T-cell (primary cell): Measurements from ENCODE around the gene TMEM74B. TPM values are rescaled to one million over a fixed set of nuclear protein-coding genes. Genes with fewer than 3 reads are reported as not detected.

Experiments
- ATAC-seq, 4 experiments: fragments of 200-7000 bp in 3 of 4; fragments of 150-1000 bp in 1 of 4; cut with Tn5 transposase; replicated peaks in 1 of 4; 1 replicate in 3 of 4; 2 replicates in 1 of 4; pipeline ENCODE4 v1.10.0; 2021; ENCODE audit warnings: moderate library complexity in 3 of 4, mild to moderate bottlenecking in 2 of 4, moderate number of reproducible peaks in 1 of 4
- CTCF ChIA-PET, 2 donors: fragments of 300-600 bp; sonication (Branson Sonifier 250); formaldehyde crosslinking; loops; one replicate each; lab custom pipeline; 2022; ENCODE audit warnings: antibody characterized with exemption in 2 of 2; lab: Charles Lee
- POLR2A ChIA-PET, 2 donors: fragments of 300-600 bp; sonication (Branson Sonifier 250); formaldehyde crosslinking; loops; one replicate each; lab custom pipeline; 2022; ENCODE audit warnings: antibody characterized with exemption in 2 of 2; lab: Charles Lee
- DNase-seq, 35 experiments: peaks; one replicate each; pipeline versions ENCODE4 v3.0.0 to v3.0.0-alpha.2; 2013 to 2023
- H3K27ac ChIP-seq: one replicate; pipeline ENCODE4 v1.5.1; 2013; ENCODE audit warnings: low read length
- H3K27me3 ChIP-seq, 2 experiments: replicated peaks in 1 of 2; 1 replicate in 1 of 2; 2 replicates in 1 of 2; pipeline versions ENCODE4 v1.6.1 to v1.7.0; 2013; ENCODE audit warnings: low read length in 1 of 2, mixed read lengths in 1 of 2; ENCODE audit not compliant: control insufficient read depth in 2 of 2, insufficient read depth in 2 of 2; ENCODE audit errors: extremely low read depth in 1 of 2
- H3K36me3 ChIP-seq, 2 donors: 1 replicate in 1 of 2; 2 replicates in 1 of 2; pipeline versions ENCODE4 v1.6.1 to v1.7.0; 2013; ENCODE audit warnings: low read length in 1 of 2; ENCODE audit not compliant: control insufficient read depth in 2 of 2, insufficient read depth in 1 of 2; ENCODE audit errors: extremely low read depth in 1 of 2
- H3K4me1 ChIP-seq, 2 experiments: 1 replicate in 1 of 2; 2 replicates in 1 of 2; pipeline versions ENCODE4 v1.6.1 to v1.7.0; 2013; ENCODE audit warnings: low read length in 2 of 2, mixed read lengths in 1 of 2; ENCODE audit not compliant: insufficient read depth in 2 of 2, control insufficient read depth in 1 of 2; ENCODE audit errors: extremely low read depth in 1 of 2
- H3K4me3 ChIP-seq, 2 donors: 1 replicate in 1 of 2; 2 replicates in 1 of 2; pipeline versions ENCODE4 v1.5.1 to v1.7.0; 2013; ENCODE audit warnings: mild to moderate bottlenecking in 2 of 2, low read length in 1 of 2, moderate library complexity in 1 of 2; ENCODE audit not compliant: control insufficient read depth in 1 of 2; ENCODE audit errors: extremely low read depth in 1 of 2
- H3K9me3 ChIP-seq: 2 replicates; pipeline ENCODE4 v1.7.0; 2013
- H3K27ac Mint-ChIP-seq, 2 donors: one replicate each; pipeline ENCODE4 v1.8.0; 2020 to 2021; ENCODE audit warnings: mild to moderate bottlenecking in 2 of 2, mixed read lengths in 2 of 2
- H3K27me3 Mint-ChIP-seq, 2 donors: one replicate each; pipeline ENCODE4 v1.8.0; 2021 to 2022; ENCODE audit warnings: mixed read lengths in 2 of 2
- H3K36me3 Mint-ChIP-seq: one replicate; pipeline ENCODE4 v1.8.0; 2021; ENCODE audit warnings: mixed read lengths
- H3K4me1 Mint-ChIP-seq, 3 donors: one replicate each; pipeline ENCODE4 v1.8.0; 2020 to 2022; ENCODE audit warnings: mixed read lengths in 3 of 3, mild to moderate bottlenecking in 1 of 3
- H3K4me3 Mint-ChIP-seq, 3 donors: one replicate each; pipeline ENCODE4 v1.8.0; 2020 to 2022; ENCODE audit warnings: mild to moderate bottlenecking in 3 of 3, mixed read lengths in 3 of 3, moderate library complexity in 3 of 3
- H3K9me3 Mint-ChIP-seq, 3 donors: one replicate each; pipeline ENCODE4 v1.8.0; 2020 to 2022; ENCODE audit warnings: mixed read lengths in 3 of 3
- WGBS: methylation state at CpG from one replicate; pipeline ENCODE4 v1.1.5; 2013; ENCODE audit warnings: missing lambda C conversion rate; ENCODE audit not compliant: insufficient coverage; 5-methylcytosine and 5-hydroxymethylcytosine counted together
- total RNA-seq, 35 experiments: library from RNA in 6 of 35; stranded (reverse) in 6 of 35; fragments of 120-200 nt in 1 of 35; gene quantifications; one replicate each; pipeline versions ENCODE4 v1.2.1 to v1.2.4 and lab custom pipeline; 2013 to 2026

TMEM74B gene
- total RNA-seq, 5 donors from 2014 or later (not counting 1 experiment from before 2014, with no cell fraction given) = 0.13 TPM; not detected in 4

DNA sequence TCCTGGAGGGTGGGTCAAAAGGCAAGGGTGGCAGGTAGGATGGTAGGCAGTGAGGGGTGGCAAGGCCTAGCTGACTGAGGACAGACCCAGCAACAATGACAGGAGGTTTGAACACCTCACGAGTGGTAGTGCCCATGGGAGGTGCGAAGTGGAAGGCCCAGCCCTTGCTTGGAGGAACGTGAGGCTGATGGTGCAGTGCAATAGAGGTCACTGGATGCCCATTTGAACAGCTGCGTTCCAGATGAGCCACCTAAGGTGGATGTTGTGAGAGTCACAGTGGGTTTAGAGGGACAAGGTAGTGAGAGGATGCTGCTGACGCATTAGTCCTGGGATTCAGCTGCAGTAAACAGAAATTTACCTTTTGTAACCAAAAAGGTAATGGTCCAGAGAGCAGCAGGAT, 15.6 kb downstream of the TMEM74B start:
- no peaks in the 10 kb centered on the region for H3K27me3 ChIP-seq
- POLR2A ChIA-PET = no interaction called here
- H3K36me3 ChIP-seq = peaks cover 21 to 88% of the 10 kb centered on the region in 2 donors
- no peaks in the 10 kb centered on the region for H3K4me1 ChIP-seq
- H3K4me1 Mint-ChIP-seq = no peaks in the 10 kb centered on the region
- H3K9me3 Mint-ChIP-seq = no peaks in the 10 kb centered on the region
- WGBS = 96% methylated on average over 5 of the region's 5 CpGs
- H3K36me3 Mint-ChIP-seq = peaks cover 90% of the 10 kb centered on the region
- ATAC-seq = no peak
- no peak overlapping the region for H3K27ac Mint-ChIP-seq
- H3K9me3 ChIP-seq = no peaks in the 10 kb centered on the region
- no peak overlapping the region for H3K4me3 Mint-ChIP-seq
- H3K27me3 Mint-ChIP-seq = no peaks in the 10 kb centered on the region
- no peak for DNase-seq
- no peak overlapping the region for H3K4me3 ChIP-seq
- CTCF ChIA-PET = no interaction called here
- H3K27ac ChIP-seq = no peak overlapping the region

DNA sequence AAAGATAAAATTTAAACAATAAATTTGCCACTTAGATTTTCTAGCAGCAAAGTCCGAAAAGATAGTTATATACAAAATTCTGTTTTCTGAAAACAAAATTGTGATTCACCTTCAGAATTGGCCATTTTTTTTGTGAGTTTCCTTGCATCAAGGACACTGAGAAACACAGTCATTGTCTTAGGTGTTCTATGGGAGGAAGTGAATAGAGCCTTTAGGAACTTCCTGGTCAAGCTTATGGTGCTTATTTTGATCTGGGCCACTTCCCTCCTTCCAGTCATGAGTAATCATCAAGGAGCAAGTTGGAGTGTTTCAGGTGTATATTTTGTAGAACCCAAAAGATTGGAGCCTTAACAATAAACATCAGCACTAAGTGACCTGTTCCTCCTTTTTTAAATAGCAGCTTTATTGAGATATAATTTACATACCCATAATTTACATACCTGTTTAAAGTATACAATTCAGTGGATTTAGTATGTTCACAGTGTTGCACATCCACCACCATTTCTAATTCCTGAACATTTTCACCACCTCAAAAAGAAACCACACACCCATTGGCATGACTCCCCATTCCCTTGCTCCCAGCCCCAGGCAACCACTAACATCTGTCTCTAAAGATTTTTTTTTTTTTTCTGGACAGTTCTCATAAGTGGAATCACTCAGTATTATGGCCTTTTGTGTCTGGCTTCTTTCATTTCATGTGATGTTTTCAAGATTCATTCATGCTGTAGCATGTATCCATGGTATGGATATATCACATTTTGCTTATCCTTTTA, 17.6 kb downstream of the TMEM74B start:
- H3K27me3 ChIP-seq = no peaks in the 10 kb centered on the region
- no peak for ATAC-seq
- peaks cover 82% of the 10 kb centered on the region for H3K36me3 Mint-ChIP-seq
- no peak overlapping the region for H3K4me3 ChIP-seq
- no peak overlapping the region for H3K27ac Mint-ChIP-seq
- peaks cover 19 to 86% of the 10 kb centered on the region in 2 donors for H3K36me3 ChIP-seq
- ChIA-PET POLR2A (interaction anchor here in 1 of 2 donors (0.6 kb wide), 1 partner anchor 373 kb away, joined by 3 read pairs; no protein-coding TSS in a partner anchor), CTCF (no interaction called here)
- no peaks in the 10 kb centered on the region for H3K4me1 Mint-ChIP-seq
- H3K4me3 Mint-ChIP-seq = no peak overlapping the region
- no peaks in the 10 kb centered on the region for H3K9me3 ChIP-seq
- H3K4me1 ChIP-seq = no peaks in the 10 kb centered on the region
- H3K9me3 Mint-ChIP-seq = no peaks in the 10 kb centered on the region
- H3K27me3 Mint-ChIP-seq = no peaks in the 10 kb centered on the region
- DNase-seq = no peak
- no CpG with 5 or more reads among the region's 1 CpG for WGBS
- H3K27ac ChIP-seq = no peak overlapping the region

DNA sequence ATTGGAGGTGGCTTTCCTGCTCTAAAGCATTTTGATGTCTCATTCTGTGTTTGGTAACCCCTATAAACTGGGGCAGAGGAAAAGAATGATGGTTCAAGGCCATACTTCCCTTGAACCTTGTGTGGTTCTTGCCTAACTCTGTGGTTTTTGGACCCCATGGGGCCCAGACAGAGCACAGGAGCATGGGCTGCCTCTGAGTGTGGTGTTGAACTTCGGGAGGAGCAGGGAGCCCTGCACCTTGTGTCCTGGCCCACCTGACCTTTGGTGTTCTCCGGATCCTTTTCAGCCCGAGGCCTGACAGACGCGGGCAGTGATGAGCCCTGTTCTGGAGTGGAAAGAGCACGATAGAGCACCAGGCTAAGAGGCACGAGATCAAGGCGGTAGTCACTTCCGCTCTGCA, 18.8 kb downstream of the TMEM74B start:
- POLR2A ChIA-PET = no interaction called here
- DNase-seq (no peak), ATAC-seq (no peak)
- peaks cover 24 to 84% of the 10 kb centered on the region in 2 donors for H3K36me3 ChIP-seq
- no peak overlapping the region for H3K4me3 ChIP-seq
- H3K27me3 Mint-ChIP-seq = no peaks in the 10 kb centered on the region
- no peaks in the 10 kb centered on the region for H3K4me1 ChIP-seq
- CTCF ChIA-PET = interaction anchor here in 1 of 2 donors (0.6 kb wide), 1 partner anchor 25 kb away, joined by 3 read pairs; no protein-coding TSS in a partner anchor
- peaks cover 80% of the 10 kb centered on the region for H3K36me3 Mint-ChIP-seq
- no peaks in the 10 kb centered on the region for H3K9me3 Mint-ChIP-seq
- H3K4me3 Mint-ChIP-seq = no peak overlapping the region
- H3K9me3 ChIP-seq = no peaks in the 10 kb centered on the region
- 98% methylated on average over 6 of the region's 9 CpGs for WGBS
- no peaks in the 10 kb centered on the region for H3K27me3 ChIP-seq
- no peak overlapping the region for H3K27ac ChIP-seq
- no peaks in the 10 kb centered on the region for H3K4me1 Mint-ChIP-seq
- no peak overlapping the region for H3K27ac Mint-ChIP-seq

DNA sequence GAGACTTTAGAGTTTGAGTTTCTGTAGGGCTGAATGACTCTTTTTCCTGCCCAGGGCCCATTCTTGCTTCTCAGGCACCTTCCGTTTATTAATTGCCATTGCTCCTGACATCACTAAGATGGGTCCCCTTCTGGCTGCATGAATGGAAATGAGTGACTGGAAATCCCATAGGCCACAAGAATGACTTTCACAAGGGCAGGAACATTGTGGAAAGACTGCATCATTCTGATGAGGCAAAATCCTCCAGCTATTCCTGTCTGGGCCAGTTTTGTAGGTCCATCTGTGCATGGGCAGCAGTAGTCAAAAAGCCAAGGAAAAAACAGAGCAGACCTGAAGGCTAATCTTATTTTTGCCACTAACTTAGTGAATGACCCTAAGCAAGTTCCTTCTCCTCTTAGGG, 19.3 kb downstream of the TMEM74B start:
- DNase-seq (no peak), ATAC-seq (no peak)
- Histone ChIP-seq H3K27ac (no peak overlapping the region), H3K9me3 (no peaks in the 10 kb centered on the region), H3K36me3 (peaks cover 24 to 84% of the 10 kb centered on the region in 2 donors), H3K4me3 (no peak overlapping the region), H3K27me3 (no peaks in the 10 kb centered on the region), H3K4me1 (no peaks in the 10 kb centered on the region)
- CTCF ChIA-PET = interaction anchor here in 1 of 2 donors (0.6 kb wide), 1 partner anchor 25 kb away, joined by 3 read pairs; no protein-coding TSS in a partner anchor
- Mint-ChIP-seq H3K4me1 (no peaks in the 10 kb centered on the region), H3K36me3 (peaks cover 80% of the 10 kb centered on the region), H3K27me3 (no peaks in the 10 kb centered on the region), H3K27ac (no peak overlapping the region), H3K4me3 (no peak overlapping the region), H3K9me3 (no peaks in the 10 kb centered on the region)
- WGBS = no CpG with 5 or more reads among the region's 1 CpG
- POLR2A ChIA-PET = interaction anchor here in 1 of 2 donors (0.6 kb wide), 1 partner anchor 45 kb away, joined by 3 read pairs; no protein-coding TSS in a partner anchor

DNA sequence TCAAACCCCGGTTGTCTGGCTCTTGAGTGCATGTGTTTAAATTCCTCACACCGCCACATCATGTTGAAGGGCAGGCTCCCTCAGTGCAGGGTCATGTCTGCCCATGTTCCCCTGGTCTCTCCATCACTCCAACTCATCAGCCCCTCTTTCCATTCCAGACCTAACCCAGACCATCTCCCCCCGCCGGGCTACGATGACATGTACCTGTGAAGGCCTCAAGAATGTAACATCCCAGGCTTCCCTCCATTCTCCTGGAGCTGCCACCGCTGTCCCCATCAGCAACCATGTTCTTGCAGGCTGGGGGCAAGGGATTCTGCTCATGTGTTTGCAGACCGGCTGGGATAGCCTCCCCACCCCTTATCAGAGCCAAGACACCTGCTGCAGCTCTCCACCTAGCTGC, 19.9 kb downstream of the TMEM74B start:
- Histone ChIP-seq H3K4me3 (no peak overlapping the region), H3K4me1 (no peaks in the 10 kb centered on the region), H3K27me3 (no peaks in the 10 kb centered on the region), H3K36me3 (peaks cover 22 to 84% of the 10 kb centered on the region in 2 donors), H3K9me3 (no peaks in the 10 kb centered on the region), H3K27ac (no peak overlapping the region)
- 100% methylated on average over 6 of the region's 7 CpGs for WGBS
- no peaks in the 10 kb centered on the region for H3K27me3 Mint-ChIP-seq
- H3K27ac Mint-ChIP-seq = no peak overlapping the region
- DNase-seq = no peak
- no peaks in the 10 kb centered on the region for H3K9me3 Mint-ChIP-seq
- H3K4me3 Mint-ChIP-seq = no peak overlapping the region
- H3K36me3 Mint-ChIP-seq = peaks cover 76% of the 10 kb centered on the region
- ATAC-seq = no peak
- ChIA-PET CTCF (no interaction called here), POLR2A (interaction anchor here in 1 of 2 donors (0.6 kb wide), 1 partner anchor 46 kb away, joined by 3 read pairs; no protein-coding TSS in a partner anchor)
- H3K4me1 Mint-ChIP-seq = no peaks in the 10 kb centered on the region

DNA sequence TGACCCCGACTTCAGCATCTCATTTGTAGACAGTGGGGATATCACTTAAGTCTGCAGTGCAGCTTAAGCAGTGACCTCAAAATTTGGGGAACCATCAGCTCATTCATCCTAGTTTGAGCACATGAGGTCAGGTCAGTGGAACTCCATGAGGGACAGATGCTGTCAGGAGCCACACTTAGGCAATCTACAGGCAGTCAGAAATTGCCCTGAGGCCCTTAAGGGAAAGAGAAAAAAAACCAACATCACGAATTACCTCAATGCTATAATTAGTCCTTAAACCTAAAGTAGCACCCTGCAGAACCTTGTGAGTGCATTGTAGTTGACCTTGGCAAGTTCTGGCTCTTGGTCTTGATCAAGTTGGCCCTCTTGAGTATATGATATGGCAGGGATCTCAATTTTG, 21.1 kb downstream of the TMEM74B start:
- H3K36me3 ChIP-seq = peaks cover 22 to 78% of the 10 kb centered on the region in 2 donors
- no peak overlapping the region for H3K4me3 Mint-ChIP-seq
- no peaks in the 10 kb centered on the region for H3K9me3 ChIP-seq
- no peaks in the 10 kb centered on the region for H3K27me3 ChIP-seq
- H3K4me1 Mint-ChIP-seq = no peaks in the 10 kb centered on the region
- peaks cover 65% of the 10 kb centered on the region for H3K36me3 Mint-ChIP-seq
- H3K27ac ChIP-seq = no peak overlapping the region
- H3K27ac Mint-ChIP-seq = no peak overlapping the region
- no peaks in the 10 kb centered on the region for H3K27me3 Mint-ChIP-seq
- no peak for DNase-seq
- no peaks in the 10 kb centered on the region for H3K4me1 ChIP-seq
- H3K4me3 ChIP-seq = no peak overlapping the region
- POLR2A ChIA-PET = no interaction called here
- no peak for ATAC-seq
- CTCF ChIA-PET = no interaction called here
- no CpG with 5 or more reads among the region's 2 CpGs for WGBS
- no peaks in the 10 kb centered on the region for H3K9me3 Mint-ChIP-seq
